ENCODE data around the gene DOHH.

Gene DOHH

DNA sequence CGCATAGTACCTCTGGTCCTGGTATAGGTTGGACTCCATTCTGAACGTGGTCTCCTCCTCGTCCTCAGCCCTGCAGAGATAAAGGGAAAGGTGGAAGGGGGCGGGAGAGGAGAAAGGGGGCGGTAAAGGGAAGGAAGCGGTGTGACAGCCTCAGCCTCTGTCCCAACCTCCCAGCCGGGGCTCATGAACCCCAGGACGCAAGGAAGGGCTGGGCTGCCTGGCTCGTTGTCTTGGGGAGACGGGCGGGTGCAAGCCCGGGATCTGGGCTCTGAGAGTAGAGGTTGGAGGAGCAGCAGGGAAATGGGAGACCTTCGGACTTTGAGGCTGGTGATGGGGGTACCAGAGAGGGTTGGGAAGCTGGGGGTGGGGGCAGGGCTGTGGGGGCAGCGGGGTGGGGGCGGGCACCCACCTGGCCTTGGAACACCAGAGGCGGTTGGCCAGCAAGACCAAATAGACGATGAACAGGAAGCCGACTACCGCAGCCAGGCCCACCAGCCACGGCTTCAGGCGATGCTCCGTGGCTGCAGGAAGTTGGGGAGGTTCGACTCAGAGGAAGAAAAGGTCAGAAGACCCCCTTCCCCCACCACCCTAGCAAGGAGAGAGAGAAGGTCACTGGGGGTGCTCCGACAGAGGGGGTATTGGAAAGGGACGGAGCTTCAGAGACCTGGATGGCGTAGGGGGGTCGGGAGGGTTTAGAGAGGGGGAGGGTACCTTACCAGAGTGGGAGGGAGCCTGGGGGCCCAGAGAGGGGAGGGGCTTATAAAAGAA, 21.9 kb downstream of the DOHH start:
- no peak for DNase-seq (ENCODE audit: low read depth in 2 of 2)

DNA sequence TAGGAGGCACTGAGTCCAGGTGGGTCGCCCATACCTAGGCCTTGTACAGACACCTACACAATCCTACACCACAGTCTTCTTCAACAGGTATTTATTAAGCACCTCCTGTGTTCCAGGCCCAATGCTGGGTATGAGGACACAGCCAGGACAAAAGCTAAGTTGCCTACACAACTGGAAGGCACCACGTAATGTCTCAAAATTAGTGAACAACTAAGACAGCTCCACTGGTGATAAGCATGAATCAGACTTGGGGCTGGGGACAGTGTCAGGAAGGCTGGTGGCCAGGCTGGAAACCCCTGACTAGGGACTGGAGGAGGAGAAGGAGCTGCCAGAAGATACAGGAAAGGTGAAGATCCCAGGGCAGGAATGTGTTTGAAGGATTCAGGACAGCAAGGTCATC, 22.5 kb downstream of the DOHH start:
- no peak for DNase-seq (ENCODE audit: low read depth in 2 of 2)

DNA sequence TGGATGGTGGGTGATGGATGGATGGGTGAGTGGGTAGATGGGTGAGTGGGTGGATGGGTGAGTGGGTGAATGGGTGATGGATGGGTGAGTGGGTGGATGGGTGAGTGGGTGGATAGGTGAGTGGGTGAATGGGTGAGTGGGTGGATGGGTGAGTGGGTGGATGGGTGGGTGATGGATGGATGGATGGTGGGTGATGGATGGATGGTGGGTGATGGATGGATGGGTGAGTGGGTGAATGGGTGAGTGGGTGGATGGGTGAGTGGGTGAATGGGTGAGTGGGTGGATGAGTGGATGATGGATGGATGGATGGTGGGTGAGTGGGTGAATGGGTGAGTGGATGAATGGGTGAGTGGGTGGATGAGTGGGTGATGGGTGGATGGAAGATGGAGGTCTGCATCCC, 23.0 kb downstream of the DOHH start:
- DNase-seq (ENCODE audit: low read depth in 2 of 2), result no peak

DNA sequence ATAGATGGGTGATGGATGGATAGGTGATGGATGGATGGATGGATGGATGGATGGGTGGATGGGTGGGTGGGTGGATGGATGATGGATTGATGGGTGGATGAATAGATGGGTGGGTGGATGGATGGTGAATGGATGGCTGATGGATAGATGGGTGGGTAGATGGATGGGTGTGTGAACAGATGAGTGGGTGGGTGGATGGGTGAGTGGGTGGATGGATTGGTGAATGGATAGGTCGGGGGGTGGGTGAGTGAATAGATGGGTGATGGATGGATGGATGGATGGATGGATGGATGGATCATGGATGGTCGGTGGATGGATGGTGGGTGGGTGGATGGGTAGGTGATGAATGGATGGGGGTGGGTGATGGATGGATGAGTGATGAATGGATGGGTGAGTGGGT, 23.6 kb downstream of the DOHH start:
- DNase-seq (ENCODE audit: low read depth in 2 of 2), result no peak

DNA sequence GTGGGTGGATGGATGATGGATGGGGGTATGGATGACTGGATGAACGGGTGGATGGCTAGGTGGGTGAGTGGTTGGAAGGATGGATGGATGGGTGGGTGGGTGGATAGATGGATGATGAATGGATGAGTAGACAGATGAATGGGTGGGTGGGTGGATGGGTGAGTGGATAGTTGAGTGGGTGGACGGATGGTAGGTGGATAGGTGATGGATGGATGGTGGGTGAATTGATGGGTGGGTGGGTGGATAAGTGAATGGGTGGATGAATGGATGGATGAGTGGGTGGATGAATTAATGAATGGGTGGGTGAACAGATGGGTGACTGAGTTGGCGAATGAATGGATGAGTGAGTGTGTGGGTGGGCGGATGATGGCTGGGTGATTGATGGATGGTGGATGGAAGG, 25.0 kb downstream of the DOHH start:
- DNase-seq (ENCODE audit: low read depth in 2 of 2), result no peak

DNA sequence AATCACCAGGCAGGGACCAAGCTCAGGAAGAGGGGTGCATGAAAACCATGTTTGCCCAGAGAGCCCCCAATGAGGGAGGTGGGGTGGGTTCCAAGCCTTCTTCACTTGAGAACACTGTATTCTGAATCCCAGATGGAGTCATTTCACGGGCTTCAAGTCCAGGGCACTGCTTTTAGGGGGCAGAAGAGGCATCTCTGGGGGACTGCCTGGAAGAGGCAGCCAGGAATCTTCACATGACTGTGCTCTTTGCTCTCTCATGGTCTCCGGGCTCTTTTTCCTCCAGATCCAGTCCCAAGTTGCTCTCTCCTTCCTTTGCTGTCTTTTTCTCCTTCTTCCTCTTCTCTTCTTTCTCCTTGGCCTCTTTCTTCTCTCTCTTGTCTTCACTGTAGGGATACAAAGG, 25.9 kb downstream of the DOHH start:
- no peak for DNase-seq (ENCODE audit: low read depth in 2 of 2)

DNA sequence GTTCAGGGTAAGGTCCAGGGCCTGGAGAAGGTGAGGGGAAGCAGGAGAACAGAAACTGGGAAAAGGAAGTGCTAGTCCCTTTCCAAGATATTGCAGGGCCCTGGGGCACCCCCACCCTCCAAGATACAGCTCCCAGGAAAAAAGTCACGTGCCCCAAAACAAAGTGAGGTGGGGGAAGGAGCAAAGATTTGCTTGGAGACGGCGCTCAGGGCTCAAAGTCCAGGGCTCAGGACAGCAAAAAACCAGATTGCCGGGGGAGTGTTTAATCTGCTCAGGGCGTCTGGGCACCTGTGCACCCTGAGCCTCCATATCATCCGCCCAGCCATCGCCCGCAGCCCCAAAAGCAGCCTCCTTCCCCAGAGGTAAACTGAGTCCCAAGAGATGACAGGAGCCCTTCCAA, 26.5 kb downstream of the DOHH start:
- no peak for DNase-seq (ENCODE audit: low read depth in 2 of 2)

DNA sequence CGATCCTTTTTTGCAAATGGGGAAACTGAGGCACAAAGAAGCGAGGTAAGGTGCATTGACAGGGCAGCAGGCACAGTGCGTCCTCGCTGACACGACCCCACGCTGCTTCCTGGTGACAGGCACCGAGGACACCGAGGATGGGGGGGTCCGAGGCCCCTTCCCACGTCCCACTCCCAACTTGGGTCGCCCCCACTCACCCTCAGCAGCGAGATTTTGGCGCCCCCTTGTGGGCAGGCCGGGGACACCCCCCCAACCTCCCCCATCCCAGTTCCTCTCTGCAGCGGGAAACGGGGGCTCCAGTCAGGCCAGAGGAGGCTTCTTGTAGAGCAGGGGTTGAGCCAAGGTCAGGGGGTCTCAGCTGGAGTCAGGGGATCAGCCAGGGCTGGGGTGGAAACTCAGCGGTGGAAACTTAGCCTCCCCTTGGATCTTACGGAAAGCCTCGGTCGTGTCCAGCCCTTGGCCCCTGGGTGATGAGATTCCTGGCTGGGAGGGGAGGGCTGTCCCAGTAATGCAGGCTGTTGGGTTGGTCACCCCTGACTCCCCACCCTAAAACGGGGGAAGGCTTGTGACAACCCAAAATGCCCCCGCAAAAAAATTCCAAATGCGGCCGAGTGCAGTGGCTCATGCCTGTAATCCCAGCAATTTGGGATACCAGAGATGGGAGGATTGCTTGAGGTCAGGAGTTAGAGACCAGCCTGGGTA, 28.4 kb downstream of the DOHH start:
- peak in 1 of 2 donors; percentile 24 for DNase-seq (ENCODE audit: low read depth in 2 of 2)

DNA sequence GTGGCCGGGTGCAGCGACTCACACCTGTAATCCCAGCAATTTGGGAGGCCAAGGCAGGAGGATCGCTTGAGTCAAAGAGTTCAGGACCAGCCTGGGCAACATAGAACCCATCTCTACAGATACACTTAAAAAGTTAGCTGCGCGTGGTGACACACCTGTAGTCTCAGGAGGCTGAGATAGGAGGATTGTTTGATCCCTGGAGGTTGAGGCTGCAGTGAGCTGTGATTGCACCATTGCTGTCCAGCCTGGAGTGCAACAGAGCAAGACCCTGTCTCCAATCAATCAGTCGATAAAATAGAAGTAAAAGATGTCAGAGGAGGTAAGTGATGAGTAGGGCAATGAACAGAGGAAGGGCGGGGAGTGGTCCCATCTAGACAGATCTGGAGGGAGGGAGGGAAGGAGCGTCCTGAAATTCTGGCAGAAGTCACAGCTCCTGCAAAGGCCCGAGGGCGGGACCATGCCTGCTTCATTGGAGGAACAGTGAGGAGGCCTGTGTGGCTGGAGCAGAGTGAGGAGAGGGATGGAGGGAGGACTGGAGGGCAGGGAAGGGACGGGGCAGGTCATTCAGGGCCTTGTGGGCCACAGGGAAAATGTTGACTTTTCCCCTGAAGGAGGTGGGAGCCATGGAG, 29.9 kb downstream of the DOHH start:
- no peak for DNase-seq (ENCODE audit: low read depth in 2 of 2)

DNA sequence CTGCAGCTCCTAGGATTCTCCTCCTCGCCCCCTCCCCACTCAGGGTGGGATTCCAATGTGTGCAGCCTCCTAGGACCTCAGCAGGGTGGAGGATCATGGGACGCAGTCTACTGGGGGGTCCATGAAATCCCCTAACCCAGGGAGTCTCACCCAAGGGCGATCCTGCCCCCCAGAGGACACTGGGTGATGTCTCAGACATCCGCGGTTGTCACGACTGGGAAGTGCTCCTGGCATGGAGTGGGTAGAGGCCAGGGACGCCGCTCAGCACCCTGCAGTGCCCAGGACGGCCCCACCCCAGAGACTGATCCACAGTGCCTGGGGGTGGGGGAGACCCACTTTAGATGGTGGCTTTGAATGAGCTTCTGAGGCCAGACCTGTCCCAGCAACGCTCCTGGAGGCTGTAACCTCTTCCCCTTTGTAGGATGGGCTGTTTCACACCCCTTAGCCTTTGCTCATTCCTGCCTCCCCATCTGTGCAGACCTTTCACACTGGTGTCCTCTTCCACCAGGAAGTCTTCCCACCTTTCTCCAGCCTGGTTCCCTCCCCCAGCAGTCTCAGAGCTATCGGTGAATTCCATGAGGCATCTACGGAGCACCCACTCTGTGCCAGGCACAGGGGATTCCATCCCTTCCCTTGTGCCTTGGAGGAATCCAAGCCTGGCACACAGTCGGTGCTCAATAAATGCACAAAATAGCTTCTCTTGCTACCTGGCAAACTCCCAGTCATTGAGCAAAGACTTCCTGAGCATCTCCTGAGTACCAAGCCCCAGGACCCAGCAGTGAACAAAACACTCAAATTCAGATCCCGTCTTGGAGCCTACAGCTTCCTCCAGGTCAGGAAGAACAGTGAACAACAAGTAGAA, 30.6 kb downstream of the DOHH start:
- no peak for DNase-seq (ENCODE audit: low read depth in 2 of 2)

DNA sequence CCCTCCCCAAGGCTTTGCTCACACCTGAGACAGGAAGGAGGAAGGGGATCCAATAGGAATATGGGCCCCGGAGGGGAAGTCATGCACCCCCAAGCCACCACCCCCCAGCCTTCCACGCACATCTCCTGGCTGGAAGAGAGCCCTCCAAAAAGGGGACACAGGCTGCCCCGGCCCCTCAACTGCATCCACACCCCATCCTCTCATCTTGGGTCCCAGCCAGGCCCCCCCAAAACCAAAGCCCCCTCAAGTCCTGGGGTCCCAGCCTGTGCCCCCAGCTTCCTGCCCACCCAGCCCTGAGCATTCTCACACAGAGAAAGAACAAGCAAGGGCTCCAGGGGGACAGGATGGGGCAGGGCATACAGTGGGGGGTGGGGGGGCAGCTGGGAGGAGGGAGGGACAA, 32.3 kb downstream of the DOHH start:
- no peak for DNase-seq (ENCODE audit: low read depth in 2 of 2)

DNA sequence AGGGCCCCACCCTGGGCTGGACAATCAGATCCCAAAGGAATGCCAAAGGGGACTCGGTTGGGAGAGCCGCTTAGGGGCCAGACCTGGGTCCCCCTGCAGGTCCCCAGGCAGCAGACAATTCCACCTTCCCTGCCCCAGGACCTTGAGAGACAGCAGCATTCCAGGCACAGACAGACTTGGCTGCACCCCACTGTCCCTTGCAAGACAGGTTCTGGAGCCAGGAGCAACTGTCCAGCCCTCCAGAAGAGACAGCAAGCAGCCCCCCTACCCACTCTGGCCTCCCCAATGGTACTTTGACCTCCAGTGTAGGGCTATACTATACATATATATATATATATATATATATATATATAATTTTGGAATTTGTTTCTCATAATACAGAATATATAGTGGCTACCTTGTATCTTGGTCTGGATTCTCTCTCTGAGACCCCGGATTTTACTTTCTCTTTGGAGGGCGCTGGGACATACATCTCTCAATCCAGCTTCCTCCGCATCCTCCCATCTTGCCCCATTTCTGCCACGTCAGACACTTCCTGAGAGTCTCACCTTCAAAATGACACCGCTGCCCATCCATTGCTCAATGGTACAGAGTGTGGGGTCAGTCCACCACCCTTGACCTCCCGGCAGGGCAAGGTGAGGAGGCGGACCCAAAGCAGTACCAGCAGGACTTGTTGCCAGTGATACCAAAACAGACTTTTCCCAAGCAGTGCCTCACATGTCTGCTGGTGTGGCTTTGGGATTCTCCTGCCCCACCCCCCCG, 32.9 kb downstream of the DOHH start:
- no peak for DNase-seq (ENCODE audit: low read depth in 2 of 2)

DNA sequence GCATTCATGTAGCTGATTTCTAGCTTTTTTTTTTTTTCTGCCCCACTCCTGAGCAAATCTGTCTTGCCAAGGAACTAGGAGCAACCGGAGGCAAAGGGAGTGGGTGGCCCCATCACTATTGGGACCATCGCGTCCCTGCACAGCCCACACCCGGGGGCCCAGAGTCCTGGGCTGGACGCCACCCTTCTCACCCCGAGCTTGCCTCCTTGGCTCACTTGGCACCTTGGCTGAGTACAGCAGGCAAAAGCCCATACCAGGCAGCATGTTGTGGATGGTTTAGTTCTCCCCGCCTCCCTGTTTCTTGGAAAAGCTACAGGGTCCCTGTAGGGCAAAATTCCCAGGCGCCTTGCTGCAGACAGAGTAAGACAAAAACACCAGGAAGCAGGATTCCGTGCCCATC, 33.8 kb downstream of the DOHH start:
- DNase-seq (ENCODE audit: low read depth in 2 of 2), result no peak

DNA sequence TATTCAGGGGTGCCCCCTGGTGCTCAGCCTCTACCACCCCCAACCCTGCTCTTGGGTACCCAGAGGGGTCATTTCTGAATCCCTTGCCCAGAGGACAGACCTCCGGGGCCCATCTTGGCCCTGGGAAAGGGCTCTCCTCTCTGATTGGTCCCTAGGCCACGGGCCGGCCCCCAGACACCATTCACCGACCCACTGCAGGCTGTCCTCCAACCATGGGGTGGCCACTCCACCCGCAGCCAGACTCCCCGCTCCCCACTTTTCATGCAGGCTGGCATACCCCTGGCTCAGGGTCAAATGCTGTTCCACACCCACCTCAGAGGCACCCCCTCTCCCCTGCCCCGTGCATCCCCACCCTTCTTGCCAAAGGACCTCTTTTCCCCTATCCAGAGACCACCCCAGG, 34.9 kb downstream of the DOHH start:
- DNase-seq (ENCODE audit: low read depth in 2 of 2), result no peak

DNA sequence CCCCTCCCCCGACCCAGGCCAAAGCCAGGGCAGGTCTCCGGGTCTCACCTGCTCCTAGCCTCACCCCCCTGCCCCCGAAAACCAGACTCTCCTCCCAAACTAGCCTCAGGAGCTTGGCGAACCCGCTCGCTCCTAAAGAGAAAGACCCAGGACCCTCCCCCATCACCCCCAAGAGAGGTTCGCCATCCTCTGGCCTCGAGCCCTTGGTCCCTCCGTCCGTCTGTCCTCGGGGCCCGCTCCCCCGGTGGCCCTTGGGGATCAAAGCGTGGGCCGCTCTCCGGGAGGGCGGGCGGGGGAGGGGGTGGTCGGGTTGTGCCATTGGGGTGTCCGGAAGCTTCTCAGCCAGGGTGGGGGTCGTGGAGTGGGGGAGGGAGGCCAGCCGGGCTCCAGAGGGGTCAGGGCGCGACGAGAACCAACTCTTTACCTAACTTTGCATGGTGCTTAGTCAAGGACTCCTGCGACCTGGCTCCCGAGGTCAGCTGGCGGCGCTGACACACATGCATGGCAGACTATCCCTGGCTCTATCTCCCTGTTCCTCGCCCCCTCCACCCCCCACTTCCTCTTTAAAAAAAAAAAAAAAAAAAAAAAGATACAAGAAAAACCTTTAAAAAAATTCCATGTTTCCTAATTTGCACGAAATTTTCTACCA, 35.8 kb downstream of the DOHH start:
- no peak for DNase-seq (ENCODE audit: low read depth in 2 of 2)

DNA sequence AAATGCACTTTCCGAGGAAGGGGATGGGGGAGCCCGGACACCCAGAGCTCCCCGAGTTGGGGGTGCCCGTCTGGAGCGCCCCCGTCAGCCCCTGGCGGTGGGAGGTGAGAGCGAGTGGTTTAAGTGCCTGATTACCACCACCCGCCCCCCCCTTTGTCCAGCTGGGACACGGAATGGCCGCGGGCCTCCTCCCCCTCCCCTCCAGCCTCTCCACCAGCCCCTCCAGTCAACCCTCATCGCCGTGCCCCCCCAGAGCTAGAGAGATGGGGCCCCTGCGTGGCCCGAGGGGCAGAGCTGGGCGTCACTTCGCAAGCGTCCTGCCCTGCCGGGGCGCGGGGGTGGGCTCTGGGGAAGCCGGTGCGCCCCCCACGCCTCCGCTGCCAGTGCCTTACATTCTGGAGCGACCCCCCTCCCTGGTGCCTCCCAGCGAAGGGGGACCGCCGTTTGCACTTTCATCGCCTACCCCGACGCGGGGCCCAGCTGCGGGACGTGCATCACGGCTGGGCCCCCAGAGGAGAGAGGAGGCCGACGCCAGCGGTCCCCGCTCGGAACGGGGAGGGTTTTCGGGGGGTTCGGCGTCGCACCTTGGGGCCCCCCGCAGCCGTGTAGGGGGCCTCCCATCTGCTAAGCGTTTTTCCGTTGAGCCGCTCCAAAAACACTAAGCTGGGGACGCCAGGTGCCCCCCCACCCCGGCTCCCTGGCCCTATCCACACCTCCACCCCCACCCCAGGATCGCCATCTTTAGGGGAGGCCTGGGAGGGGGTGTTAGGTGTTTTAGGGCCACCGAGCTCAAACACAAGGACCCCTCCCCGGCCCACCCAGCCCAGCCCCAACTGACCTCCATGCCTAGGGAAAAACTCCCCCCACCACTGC, 36.5 kb downstream of the DOHH start:
- no peak for DNase-seq (ENCODE audit: low read depth in 2 of 2)

DNA sequence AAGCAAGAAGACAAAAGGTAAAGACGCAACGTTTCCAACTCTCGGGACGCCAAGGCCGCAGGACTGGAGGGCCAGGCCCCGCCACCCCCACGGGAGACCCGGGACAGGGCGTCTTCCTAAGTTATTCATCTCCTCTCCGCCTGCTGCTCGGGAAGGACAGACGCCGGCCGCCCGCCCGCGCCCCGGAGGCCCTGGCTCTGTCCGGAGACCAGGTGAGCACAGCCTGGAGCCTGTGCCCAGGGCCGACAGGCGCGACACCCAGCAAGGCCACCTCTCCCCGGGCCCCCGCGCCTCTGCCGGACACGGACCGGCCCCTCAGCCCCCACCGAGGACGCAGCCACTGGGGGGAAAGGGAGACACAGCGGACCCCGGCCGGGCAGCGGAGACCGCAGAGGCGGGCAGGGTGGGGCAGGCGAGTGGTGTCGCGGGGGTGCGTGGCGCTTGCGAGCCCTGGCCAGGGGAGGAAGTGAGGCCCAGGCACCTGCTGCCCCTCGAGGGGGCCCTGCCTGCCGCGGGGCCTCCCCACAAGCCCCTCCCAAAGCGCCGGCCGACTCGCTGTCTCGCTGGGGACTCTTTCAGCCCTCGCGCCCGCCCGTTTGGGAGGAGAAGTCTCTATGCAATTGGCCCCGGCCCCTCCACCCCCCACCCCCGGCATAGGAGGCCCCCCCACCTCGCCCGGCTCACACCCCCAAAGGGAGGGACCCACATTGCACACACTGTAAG, 37.3 kb downstream of the DOHH start:
- DNase-seq (ENCODE audit: low read depth in 2 of 2), result no peak

DNA sequence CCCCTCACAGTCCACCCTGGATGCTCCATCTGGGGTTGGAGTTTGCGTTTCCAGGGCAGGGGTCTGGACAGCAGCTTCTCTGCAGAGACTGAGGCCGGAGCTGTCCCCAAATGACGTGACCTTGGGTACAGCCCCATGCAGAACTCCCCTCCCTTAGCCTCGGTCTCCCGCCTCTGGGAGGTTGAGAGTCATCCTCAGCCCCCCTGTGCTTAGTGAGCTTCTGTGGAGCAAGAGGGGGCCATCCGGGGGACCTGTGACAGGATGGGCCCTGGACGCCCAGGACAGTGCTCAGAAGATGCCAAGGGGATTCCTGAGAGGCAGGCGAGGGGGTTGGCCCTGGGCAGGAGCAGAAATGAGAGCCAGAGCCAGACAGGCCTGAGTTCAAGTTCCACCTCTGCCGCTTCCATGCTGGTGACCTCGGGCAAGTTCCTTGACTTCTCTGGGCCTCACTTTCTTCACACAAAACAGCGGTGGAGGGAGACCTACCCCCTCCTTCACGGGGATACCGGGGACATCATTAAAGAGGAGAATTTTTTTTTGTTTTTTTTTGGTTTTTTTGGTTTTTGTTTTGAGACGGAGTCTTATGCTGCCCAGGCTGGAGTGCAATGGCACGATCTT, 40.4 kb downstream of the DOHH start:
- DNase-seq (ENCODE audit: low read depth in 2 of 2), result no peak
